IMR-90 (cell line): Measurements from ENCODE around the gene HIPK1. TPM values are rescaled to one million over a fixed set of nuclear protein-coding genes. Genes with fewer than 3 reads are reported as not detected.

Source experiments
- ATAC-seq: fragments of 200-7000 bp; cut with Tn5 transposase; 2 replicates; pipeline ENCODE4 v1.9.1; 2020; ENCODE audit warnings: low read depth, mild to moderate bottlenecking, moderate library complexity
- BruUV-seq: library from RNA; stranded (reverse); fragments of 400-500 nt; replicated peaks from 2 replicates; lab custom pipeline; 2021; lab: Mats Ljungman, UMichigan
- CTCF ChIA-PET: fragments of 300-600 bp; formaldehyde crosslinking; extraction: SDS; loops from one replicate; lab custom pipeline; 2021; ENCODE audit warnings: antibody characterized with exemption; lab: Yijun Ruan, JAX
- POLR2A ChIA-PET: fragments of 300-600 bp; sonication (Branson Sonifier 250); formaldehyde crosslinking; loops from one replicate; lab custom pipeline; 2022; ENCODE audit warnings: antibody characterized with exemption; ENCODE audit not compliant: unreplicated experiment; lab: Charles Lee
- DNase-seq: peaks from one replicate; pipeline ENCODE4 v3.0.0; 2013
- H2AFZ ChIP-seq: replicated peaks from 2 replicates; pipeline ENCODE3; 2013; ENCODE audit warnings: low read length, mild to moderate bottlenecking; ENCODE audit not compliant: poor library complexity
- H2AK5ac ChIP-seq: 2 replicates; pipeline ENCODE4 v1.6.1; 2013; ENCODE audit warnings: low read depth, low read length, inconsistent platforms
- H2AK9ac ChIP-seq: replicated peaks from 2 replicates; pipeline ENCODE3; 2013; ENCODE audit warnings: mild to moderate bottlenecking, low read depth, low read length, moderate library complexity; ENCODE audit not compliant: poor library complexity
- H2BK120ac ChIP-seq: 2 replicates; pipeline ENCODE4 v1.6.1; 2013; ENCODE audit warnings: low read depth, low read length, inconsistent platforms
- H2BK15ac ChIP-seq: 3 replicates; pipeline ENCODE4 v1.6.1; 2013; ENCODE audit warnings: low read depth, low read length, inconsistent platforms
- H2BK20ac ChIP-seq: 2 replicates; pipeline ENCODE4 v1.6.1; 2013; ENCODE audit warnings: low read depth, mild to moderate bottlenecking, inconsistent platforms, low read length, moderate library complexity
- H2BK5ac ChIP-seq: 2 replicates; pipeline ENCODE4 v1.6.1; 2013; ENCODE audit warnings: mild to moderate bottlenecking, low read depth, low read length, inconsistent platforms; ENCODE audit not compliant: poor library complexity, severe bottlenecking
- H3K14ac ChIP-seq: replicated peaks from 2 replicates; pipeline ENCODE4 v1.6.1; 2013; ENCODE audit warnings: low read depth, low read length, inconsistent platforms
- H3K18ac ChIP-seq: 2 replicates; pipeline ENCODE4 v1.6.1; 2013; ENCODE audit warnings: low read depth, low read length, control low read depth
- H3K23ac ChIP-seq: 2 replicates; pipeline ENCODE4 v1.6.1; 2013; ENCODE audit warnings: low read depth, low read length, inconsistent platforms
- H3K27ac ChIP-seq: 2 replicates; pipeline ENCODE4 v1.5.1; 2013; ENCODE audit warnings: mild to moderate bottlenecking, control low read depth, low read length; ENCODE audit not compliant: insufficient read depth
- H3K27me3 ChIP-seq: 2 replicates; pipeline ENCODE4 v1.6.1; 2013; ENCODE audit warnings: low read length; ENCODE audit not compliant: control insufficient read depth, insufficient read depth
- H3K36me3 ChIP-seq: 2 replicates; pipeline ENCODE4 v1.6.1; 2013; ENCODE audit warnings: low read length, mixed read lengths; ENCODE audit not compliant: control insufficient read depth, insufficient read depth
- H3K4ac ChIP-seq: 2 replicates; pipeline ENCODE4 v1.6.1; 2013; ENCODE audit warnings: low read depth, low read length, inconsistent platforms
- H3K4me1 ChIP-seq: 2 replicates; pipeline ENCODE4 v1.6.1; 2013; ENCODE audit warnings: low read length, mixed read lengths; ENCODE audit not compliant: control insufficient read depth, insufficient read depth
- H3K4me2 ChIP-seq: 2 replicates; pipeline ENCODE4 v1.6.1; 2013; ENCODE audit warnings: low read depth, mild to moderate bottlenecking, control low read depth, low read length, moderate library complexity
- H3K4me3 ChIP-seq: 2 replicates; pipeline ENCODE4 v1.5.1; 2013; ENCODE audit warnings: low read depth, mild to moderate bottlenecking, control low read depth, low read length, moderate library complexity; ENCODE audit not compliant: insufficient read depth
- H3K56ac ChIP-seq: 2 replicates; pipeline ENCODE4 v1.6.1; 2013; ENCODE audit warnings: low read length, inconsistent platforms; ENCODE audit not compliant: insufficient read depth; ENCODE audit errors: extremely low read depth
- H3K79me1 ChIP-seq, 2 experiments: 2 replicates each; pipeline ENCODE4 v1.6.1; 2013; ENCODE audit warnings: low read length in 2 of 2, inconsistent platforms in 1 of 2, low read depth in 1 of 2
- H3K9ac ChIP-seq: 2 replicates; pipeline ENCODE4 v1.6.1; 2013; ENCODE audit warnings: low read depth, low read length, control low read depth
- H3K9me1 ChIP-seq: 2 replicates; pipeline ENCODE4 v1.6.1; 2013; ENCODE audit warnings: low read length, inconsistent platforms; ENCODE audit not compliant: insufficient read depth
- H3K9me3 ChIP-seq: 2 replicates; pipeline ENCODE4 v1.6.1; 2013; ENCODE audit warnings: low read length; ENCODE audit not compliant: control insufficient read depth, insufficient read depth
- H4K20me1 ChIP-seq: 2 replicates; pipeline ENCODE4 v1.6.1; 2013; ENCODE audit warnings: low read length, inconsistent platforms; ENCODE audit not compliant: insufficient read depth
- H4K5ac ChIP-seq: 2 replicates; pipeline ENCODE4 v1.6.1; 2013; ENCODE audit warnings: mild to moderate bottlenecking, low read depth, low read length, control low read depth
- H4K8ac ChIP-seq, 2 experiments: 2 replicates each; pipeline ENCODE4 v1.6.1; 2013; ENCODE audit warnings: low read depth in 2 of 2, low read length in 2 of 2, control low read depth in 1 of 2, inconsistent platforms in 1 of 2
- H4K91ac ChIP-seq: 2 replicates; pipeline ENCODE4 v1.6.1; 2013; ENCODE audit warnings: low read depth, low read length, inconsistent platforms; ENCODE audit not compliant: insufficient read depth
- BHLHE40 ChIP-seq: fragments of 150-350 bp; IDR thresholded peaks from 2 replicates; pipeline ENCODE4 v1.6.1; 2016; ENCODE audit warnings: mild to moderate bottlenecking, low read depth, low read length
- CEBPB ChIP-seq: IDR thresholded peaks from 2 replicates; pipeline ENCODE4 v1.6.1; 2012; ENCODE audit warnings: low read depth, low read length, improper control_type of control experiment
- CHD1 ChIP-seq: IDR thresholded peaks from 2 replicates; pipeline ENCODE4 v1.6.1; 2012; ENCODE audit warnings: low read depth, low read length, improper control_type of control experiment
- FOS ChIP-seq: fragments of 150-350 bp; IDR thresholded peaks from 2 replicates; pipeline ENCODE4 v1.6.1; 2016; ENCODE audit warnings: low read depth, low read length
- MAFK ChIP-seq: IDR thresholded peaks from 2 replicates; pipeline ENCODE4 v1.6.1; 2012; ENCODE audit warnings: low read depth, low read length, improper control_type of control experiment
- MAZ ChIP-seq: IDR thresholded peaks from 2 replicates; pipeline ENCODE4 v1.6.1; 2012; ENCODE audit warnings: low read depth, mild to moderate bottlenecking, low read length, improper control_type of control experiment, moderate library complexity, borderline replicate concordance
- MXI1 ChIP-seq: IDR thresholded peaks from 2 replicates; pipeline ENCODE4 v1.6.1; 2012; ENCODE audit warnings: low read depth, mild to moderate bottlenecking, low read length, moderate library complexity, borderline replicate concordance
- NFE2L2 ChIP-seq: fragments of 150-350 bp; IDR thresholded peaks from 2 replicates; pipeline ENCODE4 v1.6.1; 2016; ENCODE audit warnings: low read depth, mild to moderate bottlenecking, low read length
- POLR2A ChIP-seq: IDR thresholded peaks from 2 replicates; pipeline ENCODE4 v1.6.1; 2012; ENCODE audit warnings: mild to moderate bottlenecking, low read depth, low read length
- RAD21 ChIP-seq: IDR thresholded peaks from 2 replicates; pipeline ENCODE4 v1.6.1; 2012; ENCODE audit warnings: low read length, improper control_type of control experiment
- RCOR1 ChIP-seq: IDR thresholded peaks from 2 replicates; pipeline ENCODE4 v1.6.1; 2012; ENCODE audit warnings: mild to moderate bottlenecking, low read length, improper control_type of control experiment; ENCODE audit not compliant: insufficient replicate concordance
- RFX5 ChIP-seq: IDR thresholded peaks from 2 replicates; pipeline ENCODE4 v1.8.0; 2012; ENCODE audit warnings: low read depth, mild to moderate bottlenecking, low read length, moderate library complexity
- SMC3 ChIP-seq: fragments of 150-350 bp; IDR thresholded peaks from 2 replicates; pipeline ENCODE4 v1.6.1; 2016; ENCODE audit warnings: low read depth, mild to moderate bottlenecking, antibody characterized with exemption, low read length, moderate library complexity
- dilution Hi-C: fragments of 300-500 bp; cut with HindIII; formaldehyde crosslinking; loops from one replicate; pipeline ENCODE4 v1.14.3; 2018; ENCODE audit warnings: low sequenced_read_pairs; ENCODE audit not compliant: unreplicated experiment
- in situ Hi-C: fragments of 300-500 bp; cut with MboI; formaldehyde crosslinking; loops from 3 replicates; pipeline ENCODE4 v1.14.3; 2019; ENCODE audit warnings: low sequenced_read_pairs, inconsistent platforms, mixed read lengths
- intact Hi-C: fragments of 100-400 bp; cut with micrococcal nuclease; formaldehyde crosslinking; loops from 2 replicates; pipeline ENCODE4 v1.10.0; 2022
- polyA plus RNA-seq, 3 experiments: library from polyadenylated mRNA; depleted of rRNA; stranded (reverse); fragments of >200 nt; gene quantifications; 2 replicates each; pipeline ENCODE4 v1.2.3, GENCODE V29; 2012; ENCODE audit warnings: low replicate concordance in 1 of 3
- total RNA-seq: library from RNA; depleted of rRNA; stranded (reverse); fragments of >200 nt; gene quantifications from 2 replicates; pipeline ENCODE4 v1.2.3, GENCODE V29; 2012
- TF ChIP-seq, protein P1 (sequence below): fragments of 150-350 bp; IDR thresholded peaks from 2 replicates; pipeline ENCODE4 v1.6.1; 2017; ENCODE audit warnings: mild to moderate bottlenecking, antibody characterized with exemption, low read length, low read depth
- TF ChIP-seq, protein P2 (sequence below): conservative IDR thresholded peaks from 2 replicates; pipeline ENCODE4 v1.5.1; 2012; ENCODE audit warnings: mild to moderate bottlenecking, low read depth, low read length, improper control_type of control experiment
- TF ChIP-seq, protein P3 (sequence below): fragments of 150-350 bp; IDR thresholded peaks from 2 replicates; pipeline ENCODE4 v1.6.1; 2016; ENCODE audit warnings: low read depth, mild to moderate bottlenecking, low read length, moderate library complexity, borderline replicate concordance

Gene HIPK1
- total and polyA plus RNA-seq, 2 of the 4 experiments (the other 2 are of a cell fraction), result 15.3 to 33.9 TPM

DNA sequence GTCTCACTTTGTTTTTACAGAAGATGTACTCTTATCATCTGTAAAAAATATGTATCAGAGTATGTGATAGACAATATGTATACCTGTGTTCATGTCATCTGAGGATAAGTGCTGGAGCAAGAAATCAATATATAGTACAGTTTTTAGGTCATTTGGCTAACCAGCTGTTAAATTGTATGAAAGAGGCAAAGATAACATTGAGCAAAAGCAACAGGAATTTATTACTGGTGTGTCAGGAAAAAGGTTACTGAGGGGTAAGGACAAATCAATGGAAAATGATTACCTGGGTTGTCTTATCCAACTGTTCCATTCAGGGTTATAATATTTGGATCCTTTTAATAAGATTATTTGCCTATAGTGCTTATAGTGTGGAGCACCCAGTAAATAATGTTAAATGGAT is 4.9 kb downstream of the HIPK1 start:
- TF ChIP-seq CHD1 (no peak), RAD21 (no peak), MXI1 (no peak), NFE2L2 (no peak), SMC3 (no peak), MAZ (no peak), RCOR1 (no peak), POLR2A (no peak), BHLHE40 (no peak), FOS (no peak), MAFK (no peak), CEBPB (no peak), RFX5 (no peak)
- TF ChIP-seq, protein P1, sequence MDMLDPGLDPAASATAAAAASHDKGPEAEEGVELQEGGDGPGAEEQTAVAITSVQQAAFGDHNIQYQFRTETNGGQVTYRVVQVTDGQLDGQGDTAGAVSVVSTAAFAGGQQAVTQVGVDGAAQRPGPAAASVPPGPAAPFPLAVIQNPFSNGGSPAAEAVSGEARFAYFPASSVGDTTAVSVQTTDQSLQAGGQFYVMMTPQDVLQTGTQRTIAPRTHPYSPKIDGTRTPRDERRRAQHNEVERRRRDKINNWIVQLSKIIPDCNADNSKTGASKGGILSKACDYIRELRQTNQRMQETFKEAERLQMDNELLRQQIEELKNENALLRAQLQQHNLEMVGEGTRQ, result no peak
- TF ChIP-seq, protein P2, sequence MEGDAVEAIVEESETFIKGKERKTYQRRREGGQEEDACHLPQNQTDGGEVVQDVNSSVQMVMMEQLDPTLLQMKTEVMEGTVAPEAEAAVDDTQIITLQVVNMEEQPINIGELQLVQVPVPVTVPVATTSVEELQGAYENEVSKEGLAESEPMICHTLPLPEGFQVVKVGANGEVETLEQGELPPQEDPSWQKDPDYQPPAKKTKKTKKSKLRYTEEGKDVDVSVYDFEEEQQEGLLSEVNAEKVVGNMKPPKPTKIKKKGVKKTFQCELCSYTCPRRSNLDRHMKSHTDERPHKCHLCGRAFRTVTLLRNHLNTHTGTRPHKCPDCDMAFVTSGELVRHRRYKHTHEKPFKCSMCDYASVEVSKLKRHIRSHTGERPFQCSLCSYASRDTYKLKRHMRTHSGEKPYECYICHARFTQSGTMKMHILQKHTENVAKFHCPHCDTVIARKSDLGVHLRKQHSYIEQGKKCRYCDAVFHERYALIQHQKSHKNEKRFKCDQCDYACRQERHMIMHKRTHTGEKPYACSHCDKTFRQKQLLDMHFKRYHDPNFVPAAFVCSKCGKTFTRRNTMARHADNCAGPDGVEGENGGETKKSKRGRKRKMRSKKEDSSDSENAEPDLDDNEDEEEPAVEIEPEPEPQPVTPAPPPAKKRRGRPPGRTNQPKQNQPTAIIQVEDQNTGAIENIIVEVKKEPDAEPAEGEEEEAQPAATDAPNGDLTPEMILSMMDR, result no peak
- TF ChIP-seq, protein P3, sequence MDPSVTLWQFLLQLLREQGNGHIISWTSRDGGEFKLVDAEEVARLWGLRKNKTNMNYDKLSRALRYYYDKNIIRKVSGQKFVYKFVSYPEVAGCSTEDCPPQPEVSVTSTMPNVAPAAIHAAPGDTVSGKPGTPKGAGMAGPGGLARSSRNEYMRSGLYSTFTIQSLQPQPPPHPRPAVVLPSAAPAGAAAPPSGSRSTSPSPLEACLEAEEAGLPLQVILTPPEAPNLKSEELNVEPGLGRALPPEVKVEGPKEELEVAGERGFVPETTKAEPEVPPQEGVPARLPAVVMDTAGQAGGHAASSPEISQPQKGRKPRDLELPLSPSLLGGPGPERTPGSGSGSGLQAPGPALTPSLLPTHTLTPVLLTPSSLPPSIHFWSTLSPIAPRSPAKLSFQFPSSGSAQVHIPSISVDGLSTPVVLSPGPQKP, result no peak
- no peak overlapping the region for H2BK120ac ChIP-seq
- in situ Hi-C loops, result no loop called here
- no peak overlapping the region for H3K9ac ChIP-seq
- no peak overlapping the region for H3K4ac ChIP-seq
- H2AFZ ChIP-seq, result no peak overlapping the region
- H4K91ac ChIP-seq, result no peak overlapping the region
- H2BK15ac ChIP-seq, result no peak overlapping the region
- H4K8ac ChIP-seq, result no peak overlapping the region
- no peak overlapping the region for H2AK9ac ChIP-seq
- no peak overlapping the region for H3K27ac ChIP-seq
- peaks cover 11% of the 10 kb centered on the region for H3K9me1 ChIP-seq
- dilution Hi-C loops, result no loop called here
- POLR2A ChIA-PET, result interaction anchor here (0.6 kb wide), 1 partner anchor 416 kb away, joined by 3 read pairs; no protein-coding TSS in a partner anchor
- no peak overlapping the region for H2AK5ac ChIP-seq
- no peak overlapping the region for H2BK20ac ChIP-seq
- no peaks in the 10 kb centered on the region for H3K36me3 ChIP-seq
- no peak overlapping the region for H3K14ac ChIP-seq
- H3K18ac ChIP-seq, result no peak overlapping the region
- H3K9me3 ChIP-seq, result no peaks in the 10 kb centered on the region
- intact Hi-C loops, result loop anchor here (10.0 kb wide), 1 partner anchor 789 kb away; no protein-coding TSS in a partner anchor
- BruUV-seq, result no TSS peak
- no peak overlapping the region for H3K4me3 ChIP-seq
- H3K23ac ChIP-seq, result no peak overlapping the region
- no peaks in the 10 kb centered on the region for H3K27me3 ChIP-seq
- H3K4me2 ChIP-seq, result no peak overlapping the region
- CTCF ChIA-PET, result interaction anchor here (1.3 kb wide), 1 partner anchor 23 kb away, joined by 4 read pairs; no protein-coding TSS in a partner anchor
- peaks cover 72% of the 10 kb centered on the region for H4K20me1 ChIP-seq
- H2BK5ac ChIP-seq, result no peak overlapping the region
- DNase-seq, result no peak
- no peak overlapping the region for H3K56ac ChIP-seq
- ATAC-seq, result no peak
- H3K4me1 ChIP-seq, result peaks cover 2% of the 10 kb centered on the region; the same call in 1 of the 2 replicates
- H3K79me1 ChIP-seq, result peaks cover 8 to 56% of the 10 kb centered on the region in 2 experiments; a peak in 3 of 4 replicates
- no peak overlapping the region for H4K5ac ChIP-seq
